Limb (tissue), 2 donors: Measurements from ENCODE around the gene CLTB.
A peak's percentile ranks its signal among the peaks of the same experiment; 100 is the strongest.

ENCODE experiments used
- DNase-seq, 2 donors: peaks; one replicate each; pipeline ENCODE4 v3.0.0-alpha.2; 2016; ENCODE audit errors: extremely low spot score in 2 of 2

Gene CLTB

GRCh38 chr5:176401281-176402205 is 14.8 kb downstream of the CLTB start:
- DNase-seq, result no peak

- DNase-seq, result no peak
Measured at GRCh38 chr5:176400382-176401156, 15.8 kb downstream of the CLTB start.

GRCh38 chr5:176397736-176398420 is 18.5 kb downstream of the CLTB start:
- no peak for DNase-seq

GRCh38 chr5:176396330-176396729 is 20.0 kb downstream of the CLTB start:
- DNase-seq, result no peak

- DNase-seq, result no peak
Measured at GRCh38 chr5:176394881-176395675, 21.3 kb downstream of the CLTB start.

- DNase-seq, result no peak
Measured at GRCh38 chr5:176394096-176394495, 22.2 kb downstream of the CLTB start.

GRCh38 chr5:176392526-176392925 is 23.8 kb downstream of the CLTB start:
- no peak for DNase-seq

GRCh38 chr5:176391999-176392398 is 24.3 kb downstream of the CLTB start:
- no peak for DNase-seq

- DNase-seq, result no peak
Measured at GRCh38 chr5:176391479-176391878, 24.9 kb downstream of the CLTB start.

- DNase-seq, result no peak
Measured at GRCh38 chr5:176389135-176390123, 26.9 kb downstream of the CLTB start.

GRCh38 chr5:176388444-176389134 is 27.8 kb downstream of the CLTB start, which contains the start of the genes HIGD2A and NOP16:
HIGD2A (plus strand) TSS chr5:176388751; CDS start chr5:176388820, 69 bp downstream.
NOP16 (minus strand) TSS chr5:176388598; CDS start chr5:176388539, 59 bp downstream.
- DNase-seq, result peak; percentile 98 to 99

- no peak for DNase-seq
Measured at GRCh38 chr5:176388003-176388443, 28.3 kb downstream of the CLTB start.

- no peak for DNase-seq
Measured at GRCh38 chr5:176387384-176387925, 28.9 kb downstream of the CLTB start.

- DNase-seq, result no peak
Measured at GRCh38 chr5:176386491-176386890, 29.8 kb downstream of the CLTB start.

GRCh38 chr5:176384991-176385390 is 31.3 kb downstream of the CLTB start:
- no peak for DNase-seq

GRCh38 chr5:176384366-176384930 is 31.9 kb downstream of the CLTB start:
- DNase-seq, result no peak

GRCh38 chr5:176383961-176384360 is 32.4 kb downstream of the CLTB start:
- no peak for DNase-seq

- no peak for DNase-seq
Measured at GRCh38 chr5:176383248-176383905, 33.0 kb downstream of the CLTB start.
